Body of pancreas (tissue), 4 donors: ENCODE measurements around the gene DNMT3A. TPM values are rescaled to one million over a fixed set of nuclear protein-coding genes. Genes with fewer than 3 reads are reported as not detected.
A peak's percentile ranks its signal among the peaks of the same experiment; 100 is the strongest.

Experiments
- ATAC-seq: fragments of 150-250 bp; one replicate; pipeline ENCODE4 v1.9.1; 2016
- DNase-seq, 4 donors: peaks; one replicate each; pipeline ENCODE4 v3.0.0-alpha.2; 2019
- H3K27ac ChIP-seq, 4 donors: fragments of 200-600 bp; sonication (generic); 1 replicate in 3 of 4; 2 replicates in 1 of 4; pipeline versions ENCODE4 v1.5.1 to v1.6.1; 2016 to 2019; ENCODE audit warnings: mild to moderate bottlenecking in 1 of 4, mixed read lengths in 1 of 4, moderate library complexity in 1 of 4
- H3K27me3 ChIP-seq, 2 donors: fragments of 200-600 bp; sonication (generic); one replicate each; pipeline ENCODE4 v1.6.0; 2016; ENCODE audit warnings: mild to moderate bottlenecking in 1 of 2
- H3K36me3 ChIP-seq, 2 donors: fragments of 200-600 bp; sonication (generic); replicated peaks in 1 of 2; 2 replicates each; pipeline ENCODE4 v1.5.1; 2016; ENCODE audit warnings: low read depth in 2 of 2; ENCODE audit not compliant: insufficient read depth in 1 of 2
- H3K4me1 ChIP-seq: fragments of 200-600 bp; sonication (generic); one replicate; pipeline ENCODE4 v1.6.0; 2016
- H3K4me3 ChIP-seq, 2 donors: fragments of 200-600 bp; sonication (generic); 1 replicate in 1 of 2; 2 replicates in 1 of 2; pipeline ENCODE4 v1.5.1; 2016 to 2019
- H3K9me3 ChIP-seq, 3 donors: fragments of 200-600 bp; sonication (generic); 1 replicate in 2 of 3; 2 replicates in 1 of 3; pipeline ENCODE4 v1.5.1; 2016
- POLR2A ChIP-seq, 3 donors: fragments of 450-650 bp; IDR thresholded peaks; one replicate each; pipeline ENCODE4 v1.6.1; 2016; ENCODE audit warnings: antibody characterized with exemption in 3 of 3, mild to moderate bottlenecking in 2 of 3
- WGBS, 2 donors: methylation state at CpG; one replicate each; pipeline ENCODE4 v1.1.5; 2017; 5-methylcytosine and 5-hydroxymethylcytosine counted together
- intact Hi-C: fragments of 100-400 bp; cut with DNase I; formaldehyde crosslinking; loops from one replicate; pipeline ENCODE4 v1.15.1; 2023
- total RNA-seq, 2 donors: library from RNA; depleted of rRNA; stranded (reverse); fragments of >200 nt; gene quantifications; one replicate each; pipeline ENCODE4 v1.1.0, GENCODE V29; 2016
- TF ChIP-seq, protein P1 (sequence below), 7 experiments: fragments of 450-650 bp in 4 of 7; fragments of 200-600 bp in 3 of 7; sonication (generic) in 3 of 7; IDR thresholded peaks; one replicate each; pipeline ENCODE4 v1.5.1; 2016 to 2019; ENCODE audit warnings: antibody characterized with exemption in 7 of 7

DNMT3A gene
- total RNA-seq, 2 donors from 2014 or later = 18.7 to 27.4 TPM

DNA sequence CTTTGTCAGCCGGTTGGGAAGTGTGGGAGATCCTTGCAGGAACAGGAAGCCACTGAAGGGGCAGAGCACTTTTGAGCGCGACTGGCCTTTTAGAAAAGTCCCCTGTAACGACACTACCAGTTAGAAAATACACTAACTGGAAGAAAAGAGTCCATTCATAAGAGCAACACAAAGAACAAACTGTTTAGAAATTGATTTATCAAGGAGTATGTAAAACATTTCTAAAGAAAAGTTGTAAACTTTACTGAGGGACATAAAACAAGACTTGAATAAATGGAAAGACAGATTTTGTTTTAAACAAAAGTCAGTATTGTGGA, 143.6 kb downstream of the DNMT3A start:
- H3K36me3 ChIP-seq = no peaks in the 10 kb centered on the region
- H3K27me3 ChIP-seq = no peaks in the 10 kb centered on the region
- 33 to 45% methylated on average over 4 of the region's 4 CpGs for WGBS, 2 donors
- TF ChIP-seq POLR2A (IDR thresholded peaks at IDR 0.05) = no peak
- TF ChIP-seq, protein P1, sequence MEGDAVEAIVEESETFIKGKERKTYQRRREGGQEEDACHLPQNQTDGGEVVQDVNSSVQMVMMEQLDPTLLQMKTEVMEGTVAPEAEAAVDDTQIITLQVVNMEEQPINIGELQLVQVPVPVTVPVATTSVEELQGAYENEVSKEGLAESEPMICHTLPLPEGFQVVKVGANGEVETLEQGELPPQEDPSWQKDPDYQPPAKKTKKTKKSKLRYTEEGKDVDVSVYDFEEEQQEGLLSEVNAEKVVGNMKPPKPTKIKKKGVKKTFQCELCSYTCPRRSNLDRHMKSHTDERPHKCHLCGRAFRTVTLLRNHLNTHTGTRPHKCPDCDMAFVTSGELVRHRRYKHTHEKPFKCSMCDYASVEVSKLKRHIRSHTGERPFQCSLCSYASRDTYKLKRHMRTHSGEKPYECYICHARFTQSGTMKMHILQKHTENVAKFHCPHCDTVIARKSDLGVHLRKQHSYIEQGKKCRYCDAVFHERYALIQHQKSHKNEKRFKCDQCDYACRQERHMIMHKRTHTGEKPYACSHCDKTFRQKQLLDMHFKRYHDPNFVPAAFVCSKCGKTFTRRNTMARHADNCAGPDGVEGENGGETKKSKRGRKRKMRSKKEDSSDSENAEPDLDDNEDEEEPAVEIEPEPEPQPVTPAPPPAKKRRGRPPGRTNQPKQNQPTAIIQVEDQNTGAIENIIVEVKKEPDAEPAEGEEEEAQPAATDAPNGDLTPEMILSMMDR (IDR thresholded peaks at IDR 0.05) = no peak
- H3K4me3 ChIP-seq = no peak overlapping the region
- H3K27ac ChIP-seq = peak overlapping the region in 3 of 4 donors; percentile 55 to 75 (median 73)
- no peaks in the 10 kb centered on the region for H3K9me3 ChIP-seq
- no peak for DNase-seq
- peaks cover 36% of the 10 kb centered on the region for H3K4me1 ChIP-seq
- intact Hi-C loops = no loop called here
- peak; percentile 36 for ATAC-seq

DNA sequence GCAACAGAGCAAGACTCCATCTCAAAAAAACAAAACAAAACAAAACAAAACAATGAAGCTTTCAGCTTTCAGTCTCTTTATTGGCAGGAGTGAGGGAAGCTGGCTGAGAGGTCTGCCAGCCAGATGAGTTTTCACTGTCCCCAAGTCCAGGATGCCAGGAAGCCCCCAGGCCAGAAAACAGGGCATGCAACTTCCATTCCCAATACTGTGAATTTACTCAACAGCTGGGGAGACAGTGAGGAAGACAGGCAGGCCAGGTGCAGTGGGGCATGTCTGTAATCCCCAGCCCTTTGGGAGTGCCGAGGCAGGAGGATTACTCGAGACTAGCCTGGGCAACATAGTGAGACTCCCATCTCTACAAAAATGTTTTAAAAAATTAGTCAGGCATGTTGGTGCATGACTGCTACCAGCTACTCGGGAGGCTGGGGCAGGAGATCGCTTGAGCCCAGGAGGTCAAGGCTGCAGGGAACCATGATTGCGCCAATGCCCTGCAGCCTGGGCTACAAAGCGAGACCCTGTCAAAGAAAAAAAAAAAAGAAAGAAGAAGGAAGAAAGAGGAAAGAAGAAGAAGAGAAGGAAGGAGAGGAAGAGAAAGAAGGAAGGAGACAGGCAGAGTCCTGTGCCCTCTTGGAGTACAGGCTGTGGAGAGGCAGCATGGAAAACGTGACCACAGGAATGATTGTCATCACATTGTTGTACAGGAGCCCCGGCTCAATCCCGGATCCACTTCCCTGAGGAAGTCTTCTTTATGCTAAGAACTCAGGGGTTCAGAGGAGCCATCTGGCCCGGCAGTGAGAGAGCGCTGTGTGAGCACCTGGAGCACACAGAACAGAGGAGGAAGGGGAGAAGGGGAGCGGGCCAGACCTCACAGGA, 144.2 kb downstream of the DNMT3A start:
- DNase-seq (no peak), ATAC-seq (no peak)
- Histone ChIP-seq H3K27me3 (no peaks in the 10 kb centered on the region), H3K27ac (peak overlapping the region in 3 of 4 donors; percentile 55 to 75 (median 73)), H3K36me3 (no peaks in the 10 kb centered on the region), H3K4me1 (peaks cover 36% of the 10 kb centered on the region), H3K4me3 (no peak overlapping the region), H3K9me3 (no peaks in the 10 kb centered on the region)
- intact Hi-C loops = no loop called here
- WGBS, 2 donors = 52 to 58% methylated on average over 12 of the region's 12 CpGs
- TF ChIP-seq, protein P1 (IDR thresholded peaks at IDR 0.05) = no peak
- no peak for TF ChIP-seq POLR2A (IDR thresholded peaks at IDR 0.05)

DNA sequence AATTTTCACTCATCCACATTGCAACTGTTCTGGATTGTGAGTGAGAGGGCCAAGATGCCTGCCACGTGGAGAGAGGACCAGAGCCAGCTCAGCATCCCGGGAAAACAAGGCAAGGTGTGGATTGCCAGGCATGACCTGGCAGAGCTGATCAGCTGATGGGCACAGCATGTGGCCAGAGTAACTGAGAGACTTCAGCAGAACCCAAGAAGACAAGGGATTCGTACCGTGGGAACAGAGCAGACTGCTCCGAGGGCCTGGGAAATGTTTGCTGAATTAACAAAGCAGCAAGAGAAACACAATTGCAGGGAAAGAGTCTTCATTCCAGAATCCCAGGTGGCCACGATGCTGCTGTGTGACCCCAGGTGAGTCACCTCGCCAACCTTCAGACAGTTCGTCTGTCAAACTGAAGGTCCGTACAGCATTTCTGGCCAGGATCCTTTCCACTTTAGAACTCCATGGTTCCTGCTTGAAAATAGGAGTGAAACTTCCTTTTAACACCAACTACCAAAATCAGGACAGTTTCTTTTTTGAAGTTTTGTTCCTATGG, 147.1 kb downstream of the DNMT3A start:
- Histone ChIP-seq H3K36me3 (no peaks in the 10 kb centered on the region), H3K27ac (peak overlapping the region in 3 of 4 donors; percentile 13 to 44 (median 16)), H3K4me1 (peaks cover 36% of the 10 kb centered on the region), H3K9me3 (no peaks in the 10 kb centered on the region), H3K4me3 (no peak overlapping the region), H3K27me3 (no peaks in the 10 kb centered on the region)
- DNase-seq (peak; percentile 49 to 72 (median 70)), ATAC-seq (peak; percentile 51)
- TF ChIP-seq, protein P1 (IDR thresholded peaks at IDR 0.05) = no peak
- intact Hi-C loops = no loop called here
- WGBS, 2 donors = 33 to 39% methylated on average over 9 of the region's 9 CpGs

DNA sequence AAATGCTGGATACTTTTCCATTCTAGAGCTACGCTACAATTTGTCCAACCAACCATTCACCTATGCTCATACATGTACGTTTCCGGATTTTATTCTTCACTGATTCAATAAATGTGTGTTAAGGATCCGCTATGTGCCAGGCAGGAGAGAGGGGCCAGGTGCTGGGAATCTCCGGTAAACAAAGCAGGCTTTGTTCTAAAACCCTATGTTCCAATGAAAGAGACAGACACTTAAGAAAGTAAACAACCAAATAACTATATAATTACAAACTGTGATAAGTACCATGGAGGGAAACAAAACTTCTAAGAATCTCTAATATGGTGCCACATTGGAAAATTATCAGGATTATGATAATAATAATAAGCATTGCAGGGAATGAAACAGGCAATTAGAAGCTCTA, 151.2 kb downstream of the DNMT3A start:
- H3K27ac ChIP-seq = no peak overlapping the region
- peaks cover 25% of the 10 kb centered on the region for H3K4me1 ChIP-seq
- no peaks in the 10 kb centered on the region for H3K36me3 ChIP-seq
- intact Hi-C loops = no loop called here
- no peaks in the 10 kb centered on the region for H3K9me3 ChIP-seq
- no peaks in the 10 kb centered on the region for H3K27me3 ChIP-seq
- ATAC-seq (no peak), DNase-seq (no peak)
- WGBS, 2 donors = 57 to 58% methylated on average over 5 of the region's 5 CpGs
- no peak overlapping the region for H3K4me3 ChIP-seq
- no peak for TF ChIP-seq POLR2A (IDR thresholded peaks at IDR 0.05)
- TF ChIP-seq, protein P1 (IDR thresholded peaks at IDR 0.05) = no peak
